GM18861 (cell line): ENCODE results near the gene TPRG1L.

ENCODE experiments used
- ATAC-seq: cut with Tn5 transposase; IDR thresholded peaks from one replicate; pipeline ENCODE4 v1.9.1; 2021; ENCODE audit not compliant: unreplicated experiment

The TPRG1L gene

DNA sequence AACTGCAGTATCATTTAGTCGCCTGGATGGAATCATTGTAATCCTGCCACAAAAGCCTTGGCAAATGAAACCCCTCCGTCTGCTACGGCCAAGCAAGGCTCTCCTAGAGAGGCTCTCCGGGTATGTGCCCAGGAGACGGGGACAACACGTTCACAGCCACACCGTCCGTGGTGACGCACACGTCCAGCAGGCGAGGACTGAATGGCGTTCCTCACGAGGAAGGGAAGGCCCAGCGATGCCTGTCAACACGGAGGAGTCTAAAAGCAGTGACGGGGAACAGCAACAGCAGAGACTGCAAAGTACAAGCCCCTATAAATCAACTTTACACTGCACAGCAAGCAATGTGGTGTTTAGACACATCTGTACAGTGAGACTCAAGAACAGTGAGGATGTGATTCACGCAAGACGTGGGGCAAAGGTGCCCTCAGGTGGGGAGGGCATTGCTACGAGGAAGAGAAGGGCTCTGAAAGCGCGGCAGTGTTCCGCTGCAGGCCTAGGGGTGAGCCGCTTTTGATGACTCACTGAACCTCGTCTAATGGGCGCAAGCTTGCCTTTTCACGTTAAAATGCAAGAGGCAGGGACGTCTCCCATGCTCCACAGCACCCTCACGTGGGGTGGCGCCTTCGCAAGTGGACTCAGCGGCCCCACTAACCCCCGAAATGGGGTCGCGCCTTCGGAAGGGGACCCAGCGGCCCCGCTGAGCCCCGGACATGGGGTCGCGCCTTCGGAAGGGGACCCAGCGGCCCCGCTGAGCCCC, 18.3 kb downstream of the TPRG1L start:
- no peak for ATAC-seq

DNA sequence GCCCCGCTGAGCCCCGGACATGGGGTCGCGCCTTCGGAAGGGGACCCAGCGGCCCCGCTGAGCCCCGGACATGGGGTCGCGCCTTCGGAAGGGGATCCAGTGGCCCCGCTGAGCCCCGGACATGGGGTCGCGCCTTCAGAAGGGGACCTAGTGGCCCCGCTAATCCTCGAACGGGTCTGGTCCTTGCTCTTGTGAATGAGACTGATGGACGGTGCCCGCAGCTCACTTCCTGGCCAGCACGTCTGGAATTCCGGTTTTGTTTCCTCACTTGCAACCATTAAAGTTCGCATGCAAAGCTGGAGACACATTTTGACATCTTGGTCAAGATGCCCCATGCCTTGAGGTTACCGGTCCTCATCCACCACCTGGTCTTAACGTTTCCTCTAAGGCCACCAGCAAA, 19.5 kb downstream of the TPRG1L start:
- ATAC-seq, result no peak

GRCh38 chr1:3645247-3645646, 20.4 kb downstream of the TPRG1L start:
- no peak for ATAC-seq

DNA sequence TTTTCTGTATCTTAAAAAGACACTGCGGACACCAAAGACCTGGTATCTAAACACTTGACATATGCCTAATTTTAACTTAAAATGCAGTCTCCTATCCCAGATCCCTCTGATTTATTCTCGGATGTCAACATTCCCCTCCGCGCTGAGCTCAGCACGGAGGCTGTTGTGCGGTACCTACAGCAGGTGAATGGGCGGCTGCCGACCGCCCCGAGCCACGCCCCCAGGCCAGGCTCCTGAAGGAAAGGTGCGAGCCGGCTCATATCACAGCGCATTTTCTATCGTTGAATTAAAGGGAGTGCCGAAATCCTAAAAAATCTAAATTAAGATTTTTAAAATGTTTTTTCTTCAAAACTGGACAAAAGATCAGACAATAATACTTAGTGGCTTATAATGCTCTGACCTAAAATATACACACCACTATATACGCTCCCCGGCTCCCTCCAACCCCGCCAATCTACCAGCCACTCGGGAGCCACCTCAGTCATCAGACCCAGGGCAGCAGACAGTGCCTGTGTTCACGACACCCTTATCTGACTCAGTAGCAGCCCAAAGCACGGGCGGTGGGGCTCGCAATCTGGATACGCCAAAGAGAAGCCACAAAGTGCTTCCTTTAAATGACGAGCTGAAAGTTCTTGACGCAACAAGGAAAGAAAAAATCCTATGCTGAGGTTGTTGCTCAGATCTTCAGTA, 21.0 kb downstream of the TPRG1L start:
- ATAC-seq, result no peak

GRCh38 chr1:3646596-3646995, 21.8 kb downstream of the TPRG1L start:
- no peak for ATAC-seq

DNA sequence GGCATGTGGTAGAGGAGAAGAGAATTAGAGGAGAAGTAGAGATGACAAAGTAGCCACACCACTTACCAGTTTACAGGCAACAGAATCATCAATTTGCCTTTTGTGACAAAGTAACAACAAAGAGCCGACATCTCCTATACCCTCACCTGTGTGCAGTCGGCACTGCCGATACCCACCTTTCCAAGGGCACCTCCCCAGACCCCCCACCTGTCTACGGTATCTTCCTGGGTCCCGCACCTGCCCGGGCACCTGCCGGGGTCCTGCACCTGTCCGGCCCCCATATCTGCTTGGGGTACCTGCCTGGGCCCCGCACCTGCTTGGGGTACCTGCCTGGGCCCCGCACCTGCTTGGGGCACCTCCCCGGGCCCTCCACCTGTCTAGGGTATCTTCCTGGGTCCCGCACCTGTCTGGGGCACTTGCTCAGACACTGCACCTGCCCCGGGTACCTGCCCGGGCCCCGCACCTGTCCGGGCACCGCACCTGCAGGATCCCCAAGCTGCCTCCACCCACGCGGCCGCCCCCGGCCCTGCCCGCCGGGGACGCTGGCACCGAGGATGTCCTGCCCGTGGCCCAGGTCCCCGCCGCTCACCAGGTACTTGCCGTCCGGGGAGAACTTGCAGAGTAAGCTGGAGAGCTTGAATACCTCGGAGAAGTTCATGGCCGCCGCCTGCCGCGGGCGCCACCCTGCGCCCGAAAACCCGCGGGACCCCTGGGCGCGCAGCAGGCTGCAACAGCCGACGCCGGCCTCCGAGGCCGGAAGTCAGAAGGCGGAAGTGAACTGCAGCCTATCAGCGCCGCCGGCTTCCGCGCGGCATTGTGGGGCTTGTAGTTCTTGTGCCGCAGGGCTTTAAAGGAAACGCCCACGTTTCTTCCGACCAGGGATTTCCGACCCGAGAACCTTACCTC, 24.8 kb downstream of the TPRG1L start, which contains the start of gene WRAP73:
Gene WRAP73, minus strand, starts transcription at position 762 of the 906 bp plus-strand sequence. Its CDS starts 104 bp downstream, at position 658.
- peak; percentile 62 for ATAC-seq

- ATAC-seq, result peak; percentile 12
Measured at GRCh38 chr1:3650248-3651025, 25.6 kb downstream of the TPRG1L start.

DNA sequence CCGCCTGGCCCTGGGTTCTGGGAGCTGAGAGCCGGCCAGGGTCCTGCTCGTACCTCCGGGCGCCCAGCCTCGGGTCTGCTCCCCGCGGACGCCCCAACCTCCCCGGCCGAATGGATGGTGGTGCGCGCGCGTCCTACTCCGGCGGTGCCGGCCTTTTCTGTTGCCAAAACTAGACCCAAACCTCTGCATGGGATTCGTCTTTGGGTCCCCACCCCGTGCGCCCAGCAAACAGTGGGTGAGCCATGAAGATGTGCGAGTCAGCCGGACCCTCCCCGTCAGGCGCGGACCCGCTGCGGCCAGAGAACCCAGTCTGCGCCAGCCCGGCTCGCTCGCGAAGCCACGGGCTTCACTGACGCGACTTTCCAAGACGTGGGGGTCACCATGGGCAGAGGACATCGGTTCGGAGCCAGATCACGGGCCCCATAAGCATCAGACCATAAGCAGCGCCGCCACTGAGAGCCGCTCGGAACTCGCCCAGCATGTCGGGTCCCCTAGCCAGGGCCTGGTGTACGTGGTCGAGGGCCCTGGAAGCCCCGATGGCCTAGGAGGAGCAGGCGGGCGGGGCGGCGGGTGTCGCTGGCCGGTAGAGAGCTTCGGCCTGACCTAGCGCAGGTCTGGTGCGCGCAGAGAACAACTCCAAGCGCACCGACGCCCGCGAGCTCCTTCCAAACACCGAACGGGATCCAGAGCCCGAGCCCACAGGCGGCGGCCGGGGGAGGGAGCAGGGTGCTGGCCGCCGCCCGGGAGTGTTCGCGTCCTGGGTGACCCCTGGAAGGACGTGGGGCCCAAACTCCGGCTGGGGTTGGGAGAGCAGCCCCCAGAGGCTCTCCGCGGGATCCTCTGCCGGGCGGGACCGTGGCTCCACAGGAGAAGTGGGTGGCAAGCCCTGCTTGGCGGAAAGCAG, 26.5 kb downstream of the TPRG1L start:
- no peak for ATAC-seq

DNA sequence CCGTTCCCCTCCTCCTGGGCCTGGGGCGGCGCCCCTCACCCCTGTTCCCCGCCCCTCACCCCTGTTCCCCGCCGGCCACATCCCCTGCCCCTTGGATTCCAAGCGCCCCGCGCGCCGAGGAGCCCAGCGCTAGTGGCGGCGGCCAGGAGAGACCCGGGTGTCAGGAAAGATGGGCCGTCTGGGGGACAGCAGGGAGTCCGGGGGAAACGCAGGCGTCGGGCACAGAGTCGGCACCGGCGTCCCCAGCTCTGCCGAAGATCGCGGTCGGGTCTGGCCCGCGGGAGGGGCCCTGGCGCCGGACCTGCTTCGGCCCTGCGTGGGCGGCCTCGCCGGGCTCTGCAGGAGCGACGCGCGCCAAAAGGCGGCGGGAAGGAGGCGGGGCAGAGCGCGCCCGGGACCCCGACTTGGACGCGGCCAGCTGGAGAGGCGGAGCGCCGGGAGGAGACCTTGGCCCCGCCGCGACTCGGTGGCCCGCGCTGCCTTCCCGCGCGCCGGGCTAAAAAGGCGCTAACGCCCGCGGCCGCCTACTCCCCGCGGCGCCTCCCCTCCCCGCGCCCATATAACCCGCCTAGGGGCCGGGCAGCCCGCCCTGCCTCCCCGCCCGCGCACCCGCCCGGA, 27.2 kb downstream of the TPRG1L start, which contains the start of gene TP73:
Gene TP73, plus strand, starts transcription at position 587 of the 618 bp plus-strand sequence. CDS start 29,850 bp downstream, outside the sequence.
- ATAC-seq, result no peak

- ATAC-seq, result no peak
Measured at GRCh38 chr1:3652548-3653285, 27.9 kb downstream of the TPRG1L start.

GRCh38 chr1:3653286-3653618, 28.4 kb downstream of the TPRG1L start:
- ATAC-seq, result no peak

DNA sequence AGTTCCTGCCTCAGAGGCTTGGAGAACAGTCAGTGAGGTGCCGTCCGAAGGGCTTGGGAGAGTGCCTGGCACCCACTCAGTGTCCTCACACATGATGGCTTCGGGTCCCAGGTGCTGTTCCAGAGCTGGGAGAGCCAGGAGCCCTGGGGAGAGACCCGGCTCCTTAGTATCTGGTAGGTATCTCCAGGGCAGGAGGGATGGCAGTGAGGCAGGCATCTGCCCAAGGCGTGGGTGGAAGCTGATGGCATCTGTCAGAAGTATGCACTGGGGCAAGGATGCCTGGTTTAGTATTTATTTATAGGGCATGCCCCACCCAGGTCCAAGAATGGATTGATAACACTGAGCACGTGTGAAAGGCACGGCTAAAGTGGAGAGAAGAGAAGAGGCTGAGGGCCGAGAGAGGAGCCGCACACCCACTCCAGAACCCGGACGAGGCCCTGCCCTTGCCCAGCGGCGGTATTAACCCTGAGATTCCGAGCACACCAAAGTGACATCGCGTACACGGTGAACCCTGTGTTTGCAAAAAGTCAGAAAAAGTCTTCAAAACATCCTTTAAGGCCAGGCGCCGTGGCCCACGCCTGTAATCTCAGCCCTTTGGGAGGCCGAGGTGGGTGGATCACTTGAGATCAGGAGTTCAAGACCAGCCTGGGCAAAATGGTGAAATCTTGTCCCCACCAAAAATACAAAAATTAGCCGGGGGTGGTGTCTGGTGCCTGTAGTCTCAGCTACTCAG, 29.9 kb downstream of the TPRG1L start:
- ATAC-seq, result no peak

- ATAC-seq, result no peak
Measured at GRCh38 chr1:3656450-3657095, 31.8 kb downstream of the TPRG1L start.

GRCh38 chr1:3657096-3657475, 32.3 kb downstream of the TPRG1L start:
- no peak for ATAC-seq

- ATAC-seq, result no peak
Measured at GRCh38 chr1:3657578-3658230, 32.9 kb downstream of the TPRG1L start.

GRCh38 chr1:3658231-3658615, 33.4 kb downstream of the TPRG1L start:
- ATAC-seq, result no peak

GRCh38 chr1:3659093-3659492, 34.3 kb downstream of the TPRG1L start:
- no peak for ATAC-seq
